Measurements from ENCODE around the gene FAM9C.
"Not testable (repeated sequence)": the region's sequence is repeated elsewhere in the genome, so short reads cannot be mapped to it uniquely, and the experiment has no call there.

FAM9C gene

DNA sequence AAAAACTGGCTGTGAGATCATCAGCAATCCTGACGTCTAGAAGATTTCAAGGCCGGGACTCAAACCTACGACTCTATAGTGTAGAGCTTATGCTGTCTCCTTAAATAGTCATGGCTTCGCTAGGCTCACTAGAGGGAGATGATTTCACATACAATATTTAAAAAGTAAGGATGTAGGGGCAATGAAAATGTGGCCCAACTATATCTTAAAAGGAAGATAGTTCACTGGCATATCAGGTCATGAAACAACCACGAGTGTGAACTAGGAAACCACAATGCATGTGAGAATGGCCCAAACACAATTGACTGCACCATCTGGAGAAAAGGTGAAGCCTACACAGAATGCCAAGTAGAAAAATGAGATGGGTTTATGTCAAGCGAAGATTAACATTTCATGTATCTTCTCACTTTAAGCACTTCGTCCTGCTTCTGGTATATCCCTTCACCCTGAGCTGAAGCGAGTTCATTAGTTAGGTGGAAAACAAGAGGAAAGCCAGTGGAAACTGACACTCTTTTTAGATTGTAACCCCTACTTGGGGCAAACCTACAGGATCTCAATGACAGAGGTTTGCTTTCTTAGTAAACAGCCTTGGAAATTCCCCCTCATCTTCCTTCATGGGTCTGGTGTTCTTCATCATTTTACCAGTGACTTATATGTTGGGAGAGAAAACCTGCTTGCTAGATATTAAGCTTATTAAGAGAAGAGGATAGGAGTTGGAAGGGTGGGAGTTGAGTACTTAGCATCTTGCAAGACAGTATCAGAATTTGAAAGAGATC is 17.4 kb downstream of the FAM9C start:
- no peak for DNase-seq (ENCODE audit: low read depth)
- no peak overlapping the region for H3K4me3 ChIP-seq (ENCODE audit: control insufficient read depth, low read depth, low read length)
- TF ChIP-seq, protein P1, sequence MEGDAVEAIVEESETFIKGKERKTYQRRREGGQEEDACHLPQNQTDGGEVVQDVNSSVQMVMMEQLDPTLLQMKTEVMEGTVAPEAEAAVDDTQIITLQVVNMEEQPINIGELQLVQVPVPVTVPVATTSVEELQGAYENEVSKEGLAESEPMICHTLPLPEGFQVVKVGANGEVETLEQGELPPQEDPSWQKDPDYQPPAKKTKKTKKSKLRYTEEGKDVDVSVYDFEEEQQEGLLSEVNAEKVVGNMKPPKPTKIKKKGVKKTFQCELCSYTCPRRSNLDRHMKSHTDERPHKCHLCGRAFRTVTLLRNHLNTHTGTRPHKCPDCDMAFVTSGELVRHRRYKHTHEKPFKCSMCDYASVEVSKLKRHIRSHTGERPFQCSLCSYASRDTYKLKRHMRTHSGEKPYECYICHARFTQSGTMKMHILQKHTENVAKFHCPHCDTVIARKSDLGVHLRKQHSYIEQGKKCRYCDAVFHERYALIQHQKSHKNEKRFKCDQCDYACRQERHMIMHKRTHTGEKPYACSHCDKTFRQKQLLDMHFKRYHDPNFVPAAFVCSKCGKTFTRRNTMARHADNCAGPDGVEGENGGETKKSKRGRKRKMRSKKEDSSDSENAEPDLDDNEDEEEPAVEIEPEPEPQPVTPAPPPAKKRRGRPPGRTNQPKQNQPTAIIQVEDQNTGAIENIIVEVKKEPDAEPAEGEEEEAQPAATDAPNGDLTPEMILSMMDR (IDR thresholded peaks at IDR 0.05; ENCODE audit: control insufficient read depth, insufficient read depth, low read depth, low read length, missing control alignments) = no peak

DNA sequence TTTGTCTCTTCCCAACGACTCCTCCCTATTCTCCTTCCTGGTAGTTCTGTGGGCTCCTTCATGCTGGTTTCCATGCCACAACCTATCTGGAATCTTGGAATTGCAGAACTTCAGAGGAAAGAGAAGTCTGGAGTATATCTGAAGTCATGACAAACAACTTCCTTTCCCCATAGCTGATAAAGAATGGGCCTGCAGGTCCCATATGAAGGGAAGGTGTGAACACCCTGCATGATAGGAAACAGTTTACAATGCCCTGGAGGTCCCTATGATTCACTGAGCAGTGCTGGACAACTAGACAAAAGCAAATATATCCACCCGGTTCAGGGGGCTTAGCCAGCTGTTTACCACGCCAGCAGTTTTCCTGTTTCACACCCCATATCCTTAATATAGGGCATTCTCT is 19.4 kb downstream of the FAM9C start:
- DNase-seq (ENCODE audit: low read depth) = no peak
- TF ChIP-seq, protein P1 (IDR thresholded peaks at IDR 0.05; ENCODE audit: control insufficient read depth, insufficient read depth, low read depth, low read length, missing control alignments) = no peak
- H3K4me3 ChIP-seq (ENCODE audit: control insufficient read depth, low read depth, low read length) = no peak overlapping the region

DNA sequence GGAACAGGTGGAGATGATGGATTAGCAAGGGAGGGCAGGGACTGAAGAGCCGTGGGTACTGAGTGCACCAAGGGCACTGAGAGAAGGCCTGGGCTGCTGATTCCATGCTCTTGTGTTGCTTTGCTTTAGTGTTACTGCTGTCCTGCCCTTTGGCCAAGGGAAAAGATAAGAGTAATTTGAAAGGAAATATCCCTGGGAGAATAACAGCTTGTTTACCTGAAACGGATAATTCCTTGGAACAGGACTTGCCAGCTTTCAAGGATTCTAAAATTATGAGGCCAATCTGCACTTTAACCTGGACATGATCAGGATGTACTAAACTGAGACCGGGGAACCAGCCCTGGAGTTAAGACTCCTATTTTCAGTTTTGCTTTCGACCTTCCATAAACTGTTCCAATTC is 20.4 kb downstream of the FAM9C start:
- TF ChIP-seq, protein P1 (IDR thresholded peaks at IDR 0.05; ENCODE audit: control insufficient read depth, insufficient read depth, low read depth, low read length, missing control alignments) = no peak
- DNase-seq (ENCODE audit: low read depth) = no peak
- H3K4me3 ChIP-seq (ENCODE audit: control insufficient read depth, low read depth, low read length) = no peak overlapping the region

DNA sequence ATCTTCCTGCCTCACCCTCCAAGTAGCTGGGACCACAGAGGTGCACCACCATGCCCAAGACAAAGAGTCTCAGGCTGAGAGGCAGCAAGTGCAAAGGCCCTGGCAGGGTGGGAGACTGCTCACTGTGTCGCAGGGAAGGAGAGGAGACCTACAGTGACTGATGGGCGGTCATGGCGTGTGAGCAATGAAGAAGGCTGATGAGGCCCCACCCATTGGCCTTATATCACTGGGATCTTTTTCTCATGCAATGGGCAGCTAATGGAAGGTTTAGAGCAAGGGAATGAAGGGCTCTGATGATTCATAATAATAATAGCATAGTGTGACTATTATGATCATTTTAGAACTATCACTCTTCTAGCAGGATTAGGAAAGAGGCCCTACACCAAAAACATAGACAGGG is 20.9 kb downstream of the FAM9C start:
- TF ChIP-seq, protein P1 (IDR thresholded peaks at IDR 0.05; ENCODE audit: control insufficient read depth, insufficient read depth, low read depth, low read length, missing control alignments) = no peak

DNA sequence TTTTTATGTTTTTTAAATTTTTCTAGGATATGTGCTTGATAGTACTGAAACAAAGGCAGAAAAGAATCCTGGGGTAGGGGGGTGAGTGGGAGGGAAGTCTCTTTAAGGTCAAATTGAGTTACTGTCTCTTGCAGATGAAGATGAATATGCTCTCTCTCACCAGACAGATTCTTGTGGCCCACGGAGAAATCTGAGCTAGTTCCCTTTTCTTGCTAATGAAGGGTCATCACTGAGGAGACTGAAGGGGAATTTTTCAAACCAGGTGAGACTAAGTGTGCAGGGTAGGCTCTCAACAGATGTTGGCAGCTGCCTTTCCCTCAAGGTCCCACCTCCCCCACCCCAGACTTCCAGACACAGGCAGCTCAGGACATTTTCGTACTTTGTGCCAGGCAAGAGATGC is 21.5 kb downstream of the FAM9C start:
- no peak overlapping the region for H3K4me3 ChIP-seq (ENCODE audit: control insufficient read depth, low read depth, low read length)
- DNase-seq (ENCODE audit: low read depth) = no peak
- TF ChIP-seq, protein P1 (IDR thresholded peaks at IDR 0.05; ENCODE audit: control insufficient read depth, insufficient read depth, low read depth, low read length, missing control alignments) = no peak

More for the DNA sequence above, 20.9 kb downstream of the FAM9C start:
- no peak overlapping the region for H3K4me3 ChIP-seq (ENCODE audit: control insufficient read depth, low read depth, low read length)
- DNase-seq (ENCODE audit: low read depth) = no peak

DNA sequence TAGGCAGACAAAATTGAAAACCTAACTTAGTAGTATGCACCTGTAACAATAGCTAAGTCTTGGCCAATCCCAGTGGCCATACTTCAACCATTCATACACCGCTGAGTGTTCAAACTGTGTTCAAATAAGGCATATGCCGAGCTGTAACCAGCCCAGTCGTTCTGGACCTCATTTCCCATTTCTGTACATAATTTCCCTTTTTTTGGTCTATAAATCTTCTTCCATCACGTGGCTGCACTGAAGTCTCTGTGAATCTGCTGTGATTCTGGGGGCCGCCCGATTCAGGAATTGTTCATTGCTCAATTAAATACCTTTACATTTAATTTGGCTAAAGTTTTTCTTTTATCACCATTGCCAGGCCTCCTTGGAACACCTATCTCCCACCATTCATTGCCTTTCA is 27.7 kb downstream of the FAM9C start:
- H3K4me3 ChIP-seq (ENCODE audit: control insufficient read depth, low read depth, low read length); DNase-seq (ENCODE audit: low read depth): not testable (repeated sequence)

DNA sequence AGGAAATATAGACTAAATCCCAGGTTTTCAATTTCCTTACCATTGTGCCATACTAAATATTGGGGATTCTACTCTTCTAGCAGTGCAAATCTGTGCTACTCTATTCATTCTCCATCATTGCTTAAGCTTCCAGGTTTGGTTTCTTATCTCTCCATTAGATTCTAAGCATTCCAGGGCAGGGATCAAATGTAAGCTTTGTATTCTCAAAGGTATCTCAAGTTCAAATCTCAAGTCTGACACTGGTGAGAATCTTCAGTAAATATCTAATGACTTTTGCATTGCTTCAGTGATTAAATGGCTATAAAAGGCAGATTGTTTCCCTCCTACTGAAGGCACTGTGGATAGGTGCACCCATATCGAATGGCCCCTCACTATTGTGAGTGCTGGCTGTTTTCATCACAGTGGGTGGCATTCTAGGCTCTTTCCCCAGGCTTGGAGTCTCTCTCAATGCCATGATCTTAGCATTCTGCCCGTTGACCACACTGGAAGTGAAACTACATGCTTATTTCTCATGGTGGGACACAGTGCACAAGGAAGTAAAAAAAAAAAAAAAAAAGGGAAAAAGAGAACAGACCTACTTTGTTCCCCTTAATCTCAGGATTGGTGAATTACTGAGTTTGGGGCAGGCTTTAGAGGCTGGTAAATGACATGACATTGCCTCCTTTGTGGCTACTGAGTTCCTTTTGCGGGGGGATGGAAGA is 28.7 kb downstream of the FAM9C start:
- TF ChIP-seq, protein P1 (IDR thresholded peaks at IDR 0.05; ENCODE audit: control insufficient read depth, insufficient read depth, low read depth, low read length, missing control alignments) = no peak
- DNase-seq (ENCODE audit: low read depth) = no peak
- no peak overlapping the region for H3K4me3 ChIP-seq (ENCODE audit: control insufficient read depth, low read depth, low read length)

Data from AG09309 (cell line).